Testis (tissue), 3 donors: ENCODE data around the gene CUL5. TPM values are rescaled to one million over a fixed set of nuclear protein-coding genes. Genes with fewer than 3 reads are reported as not detected.

Source experiments
- DNase-seq: peaks from one replicate; pipeline ENCODE4 v3.0.0-alpha.2; 2019
- H3K27ac ChIP-seq, 2 donors: fragments of 200-600 bp; sonication (generic); one replicate each; pipeline ENCODE4 v1.5.1; 2019
- H3K27me3 ChIP-seq: fragments of 200-600 bp; sonication (generic); one replicate; pipeline ENCODE4 v1.5.1; 2019
- H3K36me3 ChIP-seq: fragments of 200-600 bp; sonication (generic); one replicate; pipeline ENCODE4 v1.5.1; 2017; ENCODE audit warnings: low read depth; ENCODE audit errors: missing control alignments
- H3K4me1 ChIP-seq: fragments of 200-600 bp; sonication (generic); one replicate; pipeline ENCODE4 v1.5.1; 2019
- H3K4me3 ChIP-seq, 2 donors: fragments of 200-600 bp; sonication (generic); one replicate each; pipeline ENCODE4 v1.5.1; 2017 to 2019
- H3K9me3 ChIP-seq: fragments of 200-600 bp; sonication (generic); one replicate; pipeline ENCODE4 v1.5.1; 2017
- CTCF ChIP-seq, 3 experiments: fragments of 450-650 bp in 2 of 3; fragments of 200-600 bp in 1 of 3; sonication (generic) in 1 of 3; IDR thresholded peaks; one replicate each; pipeline ENCODE4 v1.5.1; 2016 to 2019; ENCODE audit warnings: antibody characterized with exemption in 3 of 3, mild to moderate bottlenecking in 2 of 3, moderate library complexity in 1 of 3
- POLR2A ChIP-seq: fragments of 450-650 bp; IDR thresholded peaks from one replicate; pipeline ENCODE4 v1.6.1; 2017; ENCODE audit warnings: antibody characterized with exemption, mild to moderate bottlenecking, moderate library complexity
- WGBS, 2 donors: methylation state at CpG; one replicate each; pipeline ENCODE4 v1.1.5; 2018; 5-methylcytosine and 5-hydroxymethylcytosine counted together
- intact Hi-C: fragments of 100-400 bp; cut with DNase I; formaldehyde crosslinking; loops from one replicate; pipeline ENCODE4 v1.15.1; 2023; ENCODE audit warnings: low total_unique reads
- polyA plus RNA-seq: library from polyadenylated mRNA; stranded (reverse); fragments of 350-450 nt; fragmentation: Illumina TruSeq; extraction: RNeasy Lipid Tissue Mini Kit (QIAGEN cat#74804); gene quantifications from one replicate; pipeline ENCODE4 v1.2.3, GENCODE V29; 2014; ENCODE audit warnings: low read depth, low replicate concordance; ENCODE audit not compliant: insufficient read depth
- total RNA-seq, 2 donors: library from RNA; depleted of rRNA; stranded (reverse); fragments of >200 nt; gene quantifications; one replicate each; pipeline ENCODE4 v1.2.3, GENCODE V29; 2016

CUL5 gene
- total and polyA plus RNA-seq, 3 donors from 2014 or later = 9.5 to 34.6 (median 31.2) TPM

- H3K9me3 ChIP-seq = no peaks in the 10 kb centered on the region
- 87 to 90% methylated on average over 7 of the region's 7 CpGs for WGBS, 2 donors
- H3K36me3 ChIP-seq = no peaks in the 10 kb centered on the region
- no peak for DNase-seq
- H3K4me3 ChIP-seq = no peak overlapping the region
- no peak overlapping the region for H3K27ac ChIP-seq
- H3K4me1 ChIP-seq = no peaks in the 10 kb centered on the region
- intact Hi-C loops = no loop called here
- TF ChIP-seq CTCF (IDR thresholded peaks at IDR 0.05) (no peak), POLR2A (no peak)
- H3K27me3 ChIP-seq = no peaks in the 10 kb centered on the region
Observed at GRCh38 chr11:108142304-108142703, 133.6 kb downstream of the CUL5 start.

- Histone ChIP-seq H3K27ac (no peak overlapping the region), H3K27me3 (no peaks in the 10 kb centered on the region), H3K36me3 (no peaks in the 10 kb centered on the region), H3K9me3 (no peaks in the 10 kb centered on the region), H3K4me1 (peaks cover 8% of the 10 kb centered on the region), H3K4me3 (no peak overlapping the region)
- intact Hi-C loops = no loop called here
- WGBS, 2 donors = 88 to 93% methylated on average over 3 of the region's 3 CpGs
- DNase-seq = no peak
- TF ChIP-seq POLR2A (no peak), CTCF (IDR thresholded peaks at IDR 0.05) (no peak)
Observed at GRCh38 chr11:108144615-108145014, 135.9 kb downstream of the CUL5 start.

- no peaks in the 10 kb centered on the region for H3K9me3 ChIP-seq
- H3K4me3 ChIP-seq = no peak overlapping the region
- peaks cover 8% of the 10 kb centered on the region for H3K4me1 ChIP-seq
- H3K27me3 ChIP-seq = no peaks in the 10 kb centered on the region
- TF ChIP-seq CTCF (IDR thresholded peaks at IDR 0.05) = no peak
- TF ChIP-seq POLR2A = no peak
- 59 to 61% methylated on average over 1 of the region's 1 CpG for WGBS, 2 donors
- DNase-seq = no peak
- intact Hi-C loops = no loop called here
- H3K36me3 ChIP-seq = no peaks in the 10 kb centered on the region
- no peak overlapping the region for H3K27ac ChIP-seq
Observed at GRCh38 chr11:108147150-108147549, 138.5 kb downstream of the CUL5 start.

- Histone ChIP-seq H3K9me3 (no peaks in the 10 kb centered on the region), H3K27ac (peak overlapping the region in 1 of 2 donors; percentile 2), H3K4me3 (no peak overlapping the region), H3K36me3 (no peaks in the 10 kb centered on the region), H3K4me1 (peaks cover 8% of the 10 kb centered on the region), H3K27me3 (no peaks in the 10 kb centered on the region)
- intact Hi-C loops = no loop called here
- DNase-seq = peak; percentile 31
- 25 to 37% methylated on average over 3 of the region's 3 CpGs for WGBS, 2 donors
- TF ChIP-seq CTCF (IDR thresholded peaks at IDR 0.05) = no peak
- no peak for TF ChIP-seq POLR2A
Observed at GRCh38 chr11:108148556-108148955, 139.9 kb downstream of the CUL5 start.

GRCh38 chr11:108154591-108154990 is 145.9 kb downstream of the CUL5 start:
- H3K36me3 ChIP-seq = no peaks in the 10 kb centered on the region
- DNase-seq = no peak
- no peak overlapping the region for H3K27ac ChIP-seq
- no peaks in the 10 kb centered on the region for H3K4me1 ChIP-seq
- WGBS, 2 donors = 62 to 63% methylated on average over 2 of the region's 2 CpGs
- H3K4me3 ChIP-seq = no peak overlapping the region
- TF ChIP-seq POLR2A (no peak), CTCF (IDR thresholded peaks at IDR 0.05) (no peak)
- H3K27me3 ChIP-seq = no peaks in the 10 kb centered on the region
- no peaks in the 10 kb centered on the region for H3K9me3 ChIP-seq
- intact Hi-C loops = no loop called here
